Breast epithelium (tissue), 4 donors: ENCODE data around the gene FUT7. TPM values are rescaled to one million over a fixed set of nuclear protein-coding genes. Genes with fewer than 3 reads are reported as not detected.
"Not testable (repeated sequence)": the region's sequence is repeated elsewhere in the genome, so short reads cannot be mapped to it uniquely, and the experiment has no call there.

Experiments used
- DNase-seq, 2 donors: peaks; one replicate each; pipeline ENCODE4 v3.0.0-alpha.2; 2019; ENCODE audit warnings: low spot score in 2 of 2
- H3K27ac ChIP-seq, 2 donors: fragments of 200-600 bp; sonication (generic) in 1 of 2; one replicate each; pipeline ENCODE4 v1.5.1; 2016 to 2019; ENCODE audit warnings: mild to moderate bottlenecking in 1 of 2
- H3K27me3 ChIP-seq, 2 donors: fragments of 200-600 bp; sonication (generic) in 1 of 2; one replicate each; pipeline versions ENCODE4 v1.5.1 to v1.6.0; 2017 to 2019; ENCODE audit warnings: control low read depth in 1 of 2, mild to moderate bottlenecking in 1 of 2
- H3K36me3 ChIP-seq: fragments of 200-600 bp; one replicate; pipeline ENCODE4 v1.5.1; 2019
- H3K4me1 ChIP-seq, 2 donors: fragments of 200-600 bp; sonication (generic); one replicate each; pipeline ENCODE4 v1.5.1; 2016 to 2019; ENCODE audit warnings: control low read depth in 1 of 2
- H3K4me3 ChIP-seq, 3 donors: fragments of 200-600 bp; sonication (generic); 1 replicate in 2 of 3; 2 replicates in 1 of 3; pipeline ENCODE4 v1.5.1; 2016 to 2019; ENCODE audit warnings: mild to moderate bottlenecking in 3 of 3, moderate library complexity in 2 of 3
- H3K9me3 ChIP-seq, 2 donors: fragments of 200-600 bp; sonication (generic) in 1 of 2; one replicate each; pipeline ENCODE4 v1.5.1; 2016 to 2019; ENCODE audit warnings: control low read depth in 1 of 2
- CTCF ChIP-seq, 3 donors: fragments of 450-650 bp; IDR thresholded peaks; one replicate each; pipeline ENCODE4 v1.5.1; 2016 to 2017; ENCODE audit warnings: antibody characterized with exemption in 3 of 3, mild to moderate bottlenecking in 3 of 3, moderate library complexity in 3 of 3
- POLR2A ChIP-seq: fragments of 450-650 bp; IDR thresholded peaks from one replicate; pipeline ENCODE4 v1.6.1; 2016; ENCODE audit warnings: antibody characterized with exemption, mild to moderate bottlenecking, moderate library complexity
- POLR2AphosphoS5 ChIP-seq, 3 donors: sonication (generic); formaldehyde crosslinking; IDR thresholded peaks; one replicate each; pipeline ENCODE4 v1.6.1; 2017; ENCODE audit warnings: antibody characterized with exemption in 3 of 3
- intact Hi-C: fragments of 100-400 bp; cut with DNase I; formaldehyde crosslinking; loops from one replicate; pipeline ENCODE4 v1.15.1; 2023; ENCODE audit warnings: low total_unique reads
- total RNA-seq, 3 donors: library from RNA; depleted of rRNA; stranded (reverse); fragments of >200 nt; gene quantifications; one replicate each; pipeline ENCODE4 v1.1.0, GENCODE V29; 2016

The FUT7 gene
- total RNA-seq, 3 donors from 2014 or later, result not detected

GRCh38 chr9:137007816-137008270, 24.0 kb downstream of the FUT7 start:
- DNase-seq, result no peak
- Histone ChIP-seq H3K4me1 (no peaks in the 10 kb centered on the region), H3K9me3 (peaks cover 0 to 6% of the 10 kb centered on the region in 2 donors), H3K4me3 (no peak overlapping the region), H3K27me3 (no peaks in the 10 kb centered on the region), H3K36me3 (no peaks in the 10 kb centered on the region), H3K27ac (no peak overlapping the region)
- intact Hi-C loops, result no loop called here
- no peak for TF ChIP-seq POLR2AphosphoS5 (IDR thresholded peaks at IDR 0.05)
- TF ChIP-seq CTCF (IDR thresholded peaks at IDR 0.05), result no peak
- no peak for TF ChIP-seq POLR2A

DNA sequence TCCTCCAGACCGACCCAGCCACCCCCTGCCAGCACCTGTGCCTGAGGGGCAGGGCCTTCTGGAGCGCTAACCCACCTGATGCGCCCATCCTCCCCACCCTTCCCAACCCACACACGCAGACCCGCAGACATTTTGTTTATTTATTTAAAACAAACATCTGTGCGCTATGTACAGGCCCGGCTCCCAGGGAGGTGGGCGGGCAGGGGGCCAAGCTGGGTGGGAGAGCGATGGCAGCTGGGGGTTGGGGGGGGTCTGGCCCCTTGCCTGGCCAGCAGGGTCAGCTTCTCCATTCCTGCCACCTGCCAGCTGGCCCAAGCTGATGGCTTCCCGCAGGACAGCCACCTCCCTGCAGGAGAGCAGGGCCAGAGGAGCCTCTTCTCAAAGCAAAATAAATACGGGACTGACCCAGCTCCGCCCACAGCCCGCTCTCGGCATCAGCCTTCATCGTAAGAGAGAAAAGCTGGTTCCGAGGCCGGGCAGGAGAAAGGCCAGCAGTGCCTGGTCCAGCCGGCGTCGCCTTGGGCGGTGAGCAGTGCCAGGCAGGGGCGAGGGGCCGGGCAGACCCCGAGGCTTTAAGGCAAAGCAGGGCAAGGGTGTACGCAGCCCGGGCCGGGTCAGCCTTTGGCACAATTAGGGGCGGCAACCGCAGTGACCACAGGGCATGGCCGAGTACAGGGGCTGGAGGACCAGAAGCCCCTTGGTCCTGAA, 24.6 kb downstream of the FUT7 start:
- no peak overlapping the region for H3K4me3 ChIP-seq
- intact Hi-C loops, result no loop called here
- H3K36me3 ChIP-seq, result no peaks in the 10 kb centered on the region
- H3K27me3 ChIP-seq, result no peaks in the 10 kb centered on the region
- peaks cover 0 to 6% of the 10 kb centered on the region in 2 donors for H3K9me3 ChIP-seq
- no peak overlapping the region for H3K27ac ChIP-seq
- H3K4me1 ChIP-seq, result no peaks in the 10 kb centered on the region
- no peak for DNase-seq
- TF ChIP-seq POLR2AphosphoS5 (IDR thresholded peaks at IDR 0.05), result no peak
- TF ChIP-seq POLR2A, result no peak
- no peak for TF ChIP-seq CTCF (IDR thresholded peaks at IDR 0.05)

GRCh38 chr9:137006116-137007003, 25.5 kb downstream of the FUT7 start:
- Histone ChIP-seq H3K27me3 (no peaks in the 10 kb centered on the region), H3K27ac (no peak overlapping the region), H3K36me3 (no peaks in the 10 kb centered on the region), H3K4me1 (no peaks in the 10 kb centered on the region), H3K4me3 (no peak overlapping the region), H3K9me3 (peaks cover 0 to 6% of the 10 kb centered on the region in 2 donors)
- intact Hi-C loops, result no loop called here
- TF ChIP-seq POLR2AphosphoS5 (IDR thresholded peaks at IDR 0.05) (no peak), POLR2A (no peak), CTCF (IDR thresholded peaks at IDR 0.05) (no peak)
- DNase-seq, result no peak

- H3K27ac ChIP-seq, intact Hi-C loops, H3K4me1 ChIP-seq, H3K9me3 ChIP-seq, H3K27me3 ChIP-seq, DNase-seq, H3K4me3 ChIP-seq, H3K36me3 ChIP-seq: not testable (repeated sequence)
- peak in 2 of 3 donors; percentile 15 to 31 for TF ChIP-seq CTCF (IDR thresholded peaks at IDR 0.05)
Observed at GRCh38 chr9:137004285-137004684, 27.6 kb downstream of the FUT7 start.

DNA sequence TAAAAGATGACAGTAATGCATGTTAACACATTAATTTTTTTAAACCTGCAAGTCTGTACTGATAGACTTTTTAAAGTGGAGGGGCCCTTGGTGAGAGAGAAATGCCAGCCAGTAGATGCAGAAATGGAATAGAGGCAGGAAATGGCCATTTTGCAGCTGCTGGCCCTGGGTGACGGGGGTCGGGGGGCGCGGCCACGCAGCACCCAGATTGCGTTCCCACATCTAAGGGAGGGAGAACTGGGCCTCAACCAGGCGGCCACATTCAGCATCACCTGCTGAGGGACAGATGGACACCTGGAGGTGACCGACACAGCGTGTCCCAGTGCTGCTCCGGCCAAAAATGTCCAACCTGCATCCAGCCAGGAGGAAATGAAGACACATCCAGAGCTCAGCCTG, 29.2 kb downstream of the FUT7 start:
- intact Hi-C loops, result loop anchor here (1.0 kb wide), 1 partner anchor 41 kb away; no protein-coding TSS in a partner anchor
- no peak overlapping the region for H3K4me3 ChIP-seq

More for the DNA sequence above, 29.2 kb downstream of the FUT7 start:
- TF ChIP-seq POLR2AphosphoS5 (IDR thresholded peaks at IDR 0.05), result no peak
- no peak for TF ChIP-seq POLR2A
- TF ChIP-seq CTCF (IDR thresholded peaks at IDR 0.05), result no peak
- Histone ChIP-seq H3K27ac (no peak overlapping the region), H3K27me3 (no peaks in the 10 kb centered on the region), H3K4me1 (no peaks in the 10 kb centered on the region), H3K36me3 (no peaks in the 10 kb centered on the region), H3K9me3 (peaks cover 0 to 6% of the 10 kb centered on the region in 2 donors)
- DNase-seq, result no peak
